NAMALWA (cell line): ENCODE results near the gene PDHA2.
"Not testable (repeated sequence)": the region's sequence is repeated elsewhere in the genome, so short reads cannot be mapped to it uniquely, and the experiment has no call there.

ENCODE experiments used
- DNase-seq: peaks from one replicate; pipeline ENCODE4 v3.0.0-alpha.2; 2015; ENCODE audit warnings: low spot score

Gene PDHA2

DNA sequence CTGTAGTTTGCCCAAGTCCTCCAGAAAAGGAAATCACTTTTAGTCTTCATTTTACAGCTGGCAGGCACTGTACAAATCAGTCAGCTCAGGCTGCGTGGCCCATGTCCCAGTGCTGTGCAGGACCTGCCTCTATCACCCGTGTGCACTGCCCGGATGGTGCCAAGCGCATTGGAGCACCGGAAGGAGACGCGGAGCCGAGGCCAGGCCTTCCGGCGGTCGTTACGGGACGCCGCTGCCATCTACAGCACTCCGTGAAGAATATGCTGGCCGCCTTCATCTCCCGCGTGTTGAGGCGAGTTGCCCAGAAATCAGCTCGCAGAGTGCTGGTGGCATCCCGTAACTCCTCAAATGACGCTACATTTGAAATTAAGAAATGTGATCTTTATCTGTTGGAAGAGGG lies at the start of gene PDHA2:
TSS of gene PDHA2 (plus strand) at position 203 of the 400 bp plus-strand sequence. CDS start at position 261, 58 bp downstream.
- no peak for DNase-seq

DNA sequence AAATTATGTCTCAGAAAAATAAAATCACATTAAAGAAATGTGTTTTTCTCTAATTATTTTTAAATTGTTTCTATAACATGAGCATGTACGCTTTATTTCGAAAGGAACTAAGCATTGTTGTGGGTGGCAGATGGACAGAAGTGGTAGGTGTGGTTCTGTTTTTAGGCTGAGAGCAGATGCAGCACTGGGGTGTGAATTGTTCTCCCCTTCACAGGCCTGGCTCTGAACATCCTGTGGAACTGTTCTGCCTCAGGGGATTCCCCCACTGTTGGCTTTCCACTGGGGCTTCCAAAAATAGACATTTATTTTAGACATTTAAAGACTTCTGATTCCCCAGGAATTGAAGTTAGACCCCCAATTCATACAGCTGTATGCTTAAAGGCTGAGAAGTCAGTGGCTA lies 41.9 kb upstream of the PDHA2 start:
- no peak for DNase-seq

DNA sequence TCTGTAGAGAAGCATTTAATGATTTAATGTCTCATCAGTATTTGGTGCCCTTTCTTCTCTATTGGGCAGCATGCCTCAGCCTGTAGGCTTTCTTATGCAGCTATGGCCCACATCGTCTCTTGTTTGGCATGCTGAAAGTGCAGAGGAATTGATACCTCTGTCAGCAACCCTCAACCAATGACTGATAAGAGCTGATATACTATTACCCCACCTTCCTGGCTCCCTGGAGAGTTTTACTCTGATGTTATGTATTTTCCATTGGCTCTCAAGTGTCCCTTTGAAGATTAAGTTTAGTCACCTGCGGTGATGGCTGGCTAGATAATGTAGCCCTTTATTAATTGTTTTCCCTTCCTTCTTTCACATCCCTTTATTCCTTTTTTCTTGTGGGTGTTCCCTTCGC lies 41.2 kb upstream of the PDHA2 start:
- DNase-seq: no peak

DNA sequence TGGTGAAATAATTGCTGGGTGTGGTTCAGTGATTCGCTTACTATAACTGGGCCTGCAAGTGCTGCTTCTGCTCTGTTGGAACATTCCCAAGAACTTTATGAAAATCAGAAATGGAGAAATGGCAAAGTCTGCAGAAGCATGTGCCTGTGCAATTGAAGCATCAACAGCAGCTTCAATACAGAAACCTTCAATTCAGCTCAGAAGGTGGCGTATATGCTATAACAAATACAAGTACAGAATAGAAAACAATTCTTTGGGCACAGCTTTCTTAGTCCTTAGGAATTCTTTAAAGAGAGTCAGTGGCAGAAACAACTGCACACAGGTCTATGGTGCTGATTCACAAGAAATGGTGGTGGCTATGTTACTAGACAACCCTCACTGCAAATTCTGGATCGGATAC lies 18.0 kb upstream of the PDHA2 start:
- no peak for DNase-seq

DNA sequence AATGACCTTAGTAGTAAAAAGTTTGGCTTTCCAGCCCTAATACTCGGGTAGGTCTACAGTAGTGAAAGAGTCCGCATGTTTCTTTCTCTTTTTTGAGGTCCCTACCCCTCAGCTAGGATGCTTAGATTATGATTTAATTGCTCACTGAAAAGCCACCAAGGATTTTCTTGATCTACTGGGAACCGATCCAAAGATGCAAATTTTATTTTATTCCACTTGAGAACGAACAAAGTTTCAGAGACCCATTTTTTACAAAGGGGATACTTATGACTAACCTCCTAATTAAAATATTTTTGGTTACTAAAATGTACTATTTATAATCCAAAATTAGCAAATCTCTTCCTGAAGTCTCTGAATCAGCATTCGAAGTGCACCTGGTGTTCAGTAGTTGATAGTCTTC lies 14.3 kb upstream of the PDHA2 start:
- no peak for DNase-seq

DNA sequence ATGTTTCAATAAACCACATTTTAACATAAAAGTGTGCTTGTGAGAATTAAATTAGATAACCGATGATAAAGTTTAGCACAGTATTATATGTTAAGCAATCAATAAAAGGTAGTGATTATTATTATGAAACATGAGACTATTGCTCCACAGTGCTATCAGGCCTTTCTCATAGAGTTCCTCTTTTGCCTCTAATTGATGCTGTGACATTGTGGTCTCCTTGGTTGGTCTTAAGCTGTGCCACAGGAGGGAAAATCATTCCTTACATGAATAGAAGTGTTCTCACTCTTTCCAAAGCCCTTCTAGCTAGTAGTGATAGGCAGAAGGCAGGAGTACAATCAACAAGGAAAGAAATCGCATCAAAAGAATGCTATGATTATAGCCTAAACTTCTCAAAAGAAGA lies 9.2 kb upstream of the PDHA2 start:
- no peak for DNase-seq

DNA sequence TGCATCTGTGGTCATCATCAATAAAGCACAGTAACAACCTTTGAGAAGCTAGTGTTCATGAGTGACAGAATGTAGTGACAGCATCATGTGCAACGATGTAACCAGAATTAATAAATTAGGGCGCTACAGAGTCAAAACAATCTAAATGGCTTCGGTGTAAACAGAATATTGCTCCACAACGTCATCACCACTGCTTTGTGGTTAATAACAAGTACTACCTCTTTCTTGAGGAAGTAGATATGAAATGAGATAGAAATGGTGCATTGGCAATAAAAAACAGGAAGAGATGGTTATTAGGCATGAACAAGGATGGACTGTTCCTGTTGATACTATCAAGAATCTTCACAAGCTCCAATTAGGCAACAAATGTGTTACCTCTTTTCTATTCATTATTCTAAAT lies 8.7 kb upstream of the PDHA2 start:
- DNase-seq: no peak

DNA sequence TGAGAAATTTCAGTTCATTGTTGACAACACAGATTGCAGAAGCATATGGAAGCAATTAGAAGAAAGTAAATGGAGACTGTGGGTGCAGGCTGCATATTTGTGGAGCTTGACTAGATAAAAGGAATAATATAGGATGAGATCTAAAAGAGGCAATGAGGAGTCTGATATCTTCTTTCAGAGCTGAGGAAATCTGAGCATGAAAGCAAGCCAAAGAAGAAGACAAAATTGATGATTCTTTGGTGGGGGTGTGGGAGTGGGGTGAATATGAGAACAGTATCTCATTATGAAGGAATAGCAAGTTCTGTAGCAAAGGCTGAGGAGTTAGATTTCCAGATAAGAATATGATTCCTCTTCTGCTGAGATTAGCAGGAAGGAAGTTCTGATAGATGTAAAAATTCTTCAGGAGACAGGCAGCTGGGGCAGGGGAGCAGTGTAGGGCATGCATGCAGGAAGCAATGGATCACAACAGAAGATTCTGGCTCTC lies 6.1 kb upstream of the PDHA2 start:
- no peak for DNase-seq

DNA sequence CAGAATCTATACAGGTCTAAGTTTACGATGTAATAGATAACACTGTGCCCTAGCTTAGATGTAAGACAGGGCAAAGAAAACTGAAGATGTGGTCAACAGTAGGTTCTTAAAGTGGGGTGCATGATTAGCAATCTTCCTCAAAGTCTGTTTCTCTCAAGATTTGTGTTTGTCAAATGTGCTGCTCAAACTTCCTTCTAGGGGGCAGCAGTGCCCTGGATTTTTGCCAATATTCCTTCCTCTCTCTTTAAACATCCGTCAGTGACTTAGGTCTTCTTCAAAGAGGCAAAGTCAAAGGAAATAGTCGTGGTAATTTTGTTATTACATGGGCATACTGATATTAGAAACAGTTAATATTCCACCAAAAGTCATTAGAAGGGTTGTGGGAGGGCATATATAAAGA lies 4.2 kb upstream of the PDHA2 start:
- peak; percentile 47 for DNase-seq

DNA sequence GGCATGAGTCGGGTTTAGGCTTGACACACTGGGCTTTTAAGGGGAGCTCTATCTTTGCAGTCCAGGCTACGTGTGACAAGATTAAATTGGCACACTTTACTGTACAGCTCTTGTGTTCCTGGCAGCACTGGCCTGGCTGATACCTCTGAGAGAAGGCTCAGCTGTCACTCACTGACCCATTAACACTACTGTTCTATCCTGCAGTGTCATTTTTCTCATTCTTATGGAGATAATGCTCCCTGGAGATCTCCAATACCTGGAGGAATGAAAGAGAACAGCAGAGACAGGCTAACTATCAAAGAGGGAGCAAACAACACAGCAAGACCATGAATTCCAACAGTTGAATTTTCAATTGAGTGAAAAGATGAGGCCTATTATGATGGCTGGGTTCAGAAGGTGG lies 1.7 kb upstream of the PDHA2 start:
- no peak for DNase-seq

DNA sequence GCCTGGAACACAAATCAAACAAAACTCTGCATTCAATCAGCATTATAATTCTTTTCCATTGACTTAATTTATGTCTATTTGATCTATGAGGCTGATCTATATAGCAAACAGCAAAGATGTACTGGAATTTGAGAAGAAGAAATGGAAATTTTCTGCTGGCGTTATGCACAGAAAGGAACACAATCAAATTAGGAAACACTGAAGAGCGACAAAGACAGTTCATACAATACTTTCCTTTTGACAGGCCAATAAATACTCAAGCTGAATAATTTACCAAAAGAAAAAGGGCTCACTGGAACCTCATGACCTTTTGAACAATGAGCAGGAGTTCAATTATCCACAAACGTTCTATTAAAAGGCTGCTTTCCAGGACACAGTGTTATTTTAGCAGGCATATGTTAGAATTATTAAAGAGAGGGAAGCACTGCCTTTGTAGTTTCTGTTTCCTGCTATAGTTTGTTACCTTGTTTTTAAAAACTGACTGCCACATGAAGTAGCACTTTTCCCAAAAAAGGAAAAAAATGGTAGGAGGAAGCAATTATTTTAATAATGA lies 8.1 kb downstream of the PDHA2 start:
- DNase-seq: no peak

DNA sequence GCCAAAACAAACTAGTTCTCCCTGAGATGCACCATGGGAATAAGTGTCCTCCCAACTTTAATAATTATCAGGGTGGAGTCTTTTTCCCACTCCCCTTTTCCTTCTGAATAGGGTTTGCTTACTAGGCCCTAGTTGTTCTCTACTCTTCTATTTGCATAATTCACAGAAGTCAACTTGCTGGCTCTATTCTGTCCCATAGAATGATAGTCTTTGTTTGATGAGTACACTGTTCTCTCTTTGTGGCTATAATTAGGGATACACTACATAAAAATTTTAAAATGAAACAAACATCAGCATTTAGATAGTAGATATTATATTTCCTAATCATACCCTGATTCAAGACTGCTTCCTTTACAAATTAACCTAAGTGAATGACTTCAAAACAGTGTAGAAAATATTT lies 10.3 kb downstream of the PDHA2 start:
- no peak for DNase-seq

DNA sequence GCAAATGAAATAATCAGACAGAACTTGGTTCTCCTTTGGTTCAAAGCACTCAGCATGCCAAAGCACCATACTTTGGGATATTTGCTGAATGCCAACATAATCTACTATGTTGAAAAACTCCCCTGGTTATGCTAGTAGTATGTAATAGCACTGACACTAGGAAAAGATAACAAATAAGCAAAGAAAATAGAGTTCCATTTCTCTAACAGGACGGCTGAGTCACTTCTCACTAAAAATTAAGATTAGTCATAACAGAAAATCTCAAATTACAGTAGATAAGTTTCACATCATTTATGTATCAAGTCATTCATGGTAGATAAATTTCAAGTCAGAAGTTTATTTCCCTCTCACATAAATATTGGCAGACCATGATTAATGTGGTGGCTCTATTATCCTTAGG lies 17.9 kb downstream of the PDHA2 start:
- no peak for DNase-seq

DNA sequence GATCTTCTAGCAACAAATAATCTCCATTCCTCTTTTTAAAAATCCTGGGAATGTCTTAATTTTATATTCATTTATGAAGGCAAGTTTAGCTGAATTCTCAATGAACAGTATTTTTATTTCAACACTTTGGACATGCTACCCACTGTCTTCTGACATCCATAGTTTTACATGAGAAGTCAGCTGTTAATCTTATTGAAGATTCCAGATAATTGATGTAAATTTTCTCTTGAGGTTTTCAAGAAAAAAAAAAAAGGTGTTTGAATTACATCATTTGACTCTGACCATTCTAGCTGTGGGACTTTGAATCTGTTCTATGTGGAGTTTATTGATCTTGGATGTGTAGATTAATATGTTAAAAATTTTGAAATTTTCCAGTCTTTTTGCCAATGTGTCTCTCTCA lies 28.0 kb downstream of the PDHA2 start:
- peak; percentile 23 for DNase-seq

DNA sequence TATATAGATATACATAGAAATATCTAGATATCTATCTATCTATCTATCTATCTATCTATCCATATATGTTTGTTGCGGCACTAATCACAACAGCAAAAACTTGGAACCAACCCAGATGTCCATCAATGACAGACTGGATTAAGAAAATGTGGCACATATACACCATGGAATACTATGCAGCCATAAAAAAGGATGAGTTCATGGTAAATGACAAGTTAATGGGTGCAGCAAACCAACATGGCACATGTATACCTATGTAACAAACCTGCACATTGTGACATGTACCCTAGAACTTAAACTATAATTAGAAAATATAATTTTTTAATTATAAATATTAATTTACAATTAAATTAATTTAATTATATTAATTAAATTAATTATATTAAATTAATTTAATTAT lies 29.5 kb downstream of the PDHA2 start:
- DNase-seq: not testable (repeated sequence)

DNA sequence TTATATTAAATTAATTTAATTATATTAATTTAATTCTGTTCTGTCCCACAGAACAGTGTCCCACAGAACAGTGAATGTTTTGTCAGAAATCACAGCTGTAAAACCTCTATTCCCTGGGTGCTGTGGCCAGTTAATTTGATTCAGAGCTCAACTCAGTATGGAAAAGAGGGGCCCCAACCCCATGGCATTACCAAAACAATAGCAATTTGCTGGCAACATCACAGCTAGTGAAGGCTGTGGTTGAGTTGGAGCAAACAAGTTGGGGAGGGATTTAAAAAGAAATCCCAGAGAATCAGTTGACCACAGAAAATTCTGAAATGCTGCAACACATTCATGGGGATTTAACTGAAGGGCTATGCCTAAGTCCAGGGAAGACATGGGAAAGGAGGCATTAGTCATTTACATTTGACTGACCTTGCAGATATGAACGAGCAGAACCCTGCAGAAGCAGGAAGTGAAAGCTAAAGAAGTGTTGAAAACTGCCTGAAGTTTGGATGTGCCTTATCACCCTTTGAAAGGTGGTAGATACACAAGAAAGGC lies 30.1 kb downstream of the PDHA2 start:
- DNase-seq: no peak

DNA sequence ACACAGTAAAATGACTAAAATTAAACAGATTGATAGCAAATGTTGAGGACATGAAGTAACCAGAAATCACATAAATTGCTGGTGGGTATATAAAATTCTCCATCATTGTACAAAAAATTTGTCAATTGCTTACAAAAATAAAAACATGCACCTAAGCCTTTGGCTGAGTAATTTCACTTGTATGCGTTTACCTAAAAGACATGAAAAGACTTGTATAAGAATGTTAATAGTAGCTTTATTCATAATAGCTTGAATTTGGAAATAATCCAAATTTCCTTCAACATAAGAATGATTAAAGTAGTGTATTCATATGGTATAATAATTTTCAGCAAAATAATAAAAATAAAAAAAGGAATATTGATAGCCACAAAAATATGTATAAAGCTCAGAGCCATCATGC lies 37.7 kb downstream of the PDHA2 start:
- DNase-seq: no peak

DNA sequence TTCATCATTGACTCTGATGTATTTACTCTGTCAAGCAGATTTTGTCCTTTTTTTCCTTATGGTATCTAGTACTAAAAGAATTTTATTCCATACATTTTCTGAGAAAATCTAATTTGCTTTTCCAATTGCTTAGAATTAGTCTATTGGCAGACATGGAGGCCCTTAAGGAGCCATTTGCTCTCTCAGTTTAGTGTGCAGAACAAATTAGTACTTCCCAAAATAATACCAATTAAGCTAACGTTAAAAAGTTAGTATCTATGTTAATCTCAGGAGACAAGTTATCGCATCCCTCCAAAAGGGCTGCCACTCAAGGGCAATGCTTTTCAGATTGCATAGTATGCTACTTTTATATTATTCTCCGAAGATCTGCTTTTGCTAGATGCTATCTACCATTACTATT lies 47.7 kb downstream of the PDHA2 start:
- DNase-seq: no peak

DNA sequence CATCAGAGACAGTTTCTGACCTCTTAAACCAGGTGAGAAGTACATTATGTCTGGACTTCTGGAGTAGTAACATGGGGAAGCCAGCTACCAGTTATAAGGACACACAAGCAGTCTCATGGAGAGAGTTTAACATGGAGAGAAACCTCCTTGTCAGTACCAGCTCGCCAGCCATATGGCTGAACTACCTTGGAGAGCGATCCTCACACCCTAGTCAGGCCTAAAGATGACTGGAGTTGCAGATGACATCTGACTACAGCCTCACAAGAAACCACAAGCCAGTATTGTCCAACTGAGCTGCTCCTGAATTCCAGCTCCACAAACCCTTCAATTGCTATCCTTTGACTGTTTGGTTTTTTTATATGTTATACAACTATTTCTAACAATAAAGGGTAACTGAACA lies 49.8 kb downstream of the PDHA2 start:
- no peak for DNase-seq
